LNCAP (cell line): ENCODE results near the gene PTPRG.

Experiments
- TF ChIP-seq, protein P1 (sequence below): fragments of 450-650 bp; IDR thresholded peaks from 2 replicates; pipeline ENCODE4 v1.5.1; 2017; ENCODE audit warnings: mild to moderate bottlenecking

PTPRG gene

GRCh38 chr3:62007036-62007435 is 445.7 kb downstream of the PTPRG start:
- TF ChIP-seq, protein P1, sequence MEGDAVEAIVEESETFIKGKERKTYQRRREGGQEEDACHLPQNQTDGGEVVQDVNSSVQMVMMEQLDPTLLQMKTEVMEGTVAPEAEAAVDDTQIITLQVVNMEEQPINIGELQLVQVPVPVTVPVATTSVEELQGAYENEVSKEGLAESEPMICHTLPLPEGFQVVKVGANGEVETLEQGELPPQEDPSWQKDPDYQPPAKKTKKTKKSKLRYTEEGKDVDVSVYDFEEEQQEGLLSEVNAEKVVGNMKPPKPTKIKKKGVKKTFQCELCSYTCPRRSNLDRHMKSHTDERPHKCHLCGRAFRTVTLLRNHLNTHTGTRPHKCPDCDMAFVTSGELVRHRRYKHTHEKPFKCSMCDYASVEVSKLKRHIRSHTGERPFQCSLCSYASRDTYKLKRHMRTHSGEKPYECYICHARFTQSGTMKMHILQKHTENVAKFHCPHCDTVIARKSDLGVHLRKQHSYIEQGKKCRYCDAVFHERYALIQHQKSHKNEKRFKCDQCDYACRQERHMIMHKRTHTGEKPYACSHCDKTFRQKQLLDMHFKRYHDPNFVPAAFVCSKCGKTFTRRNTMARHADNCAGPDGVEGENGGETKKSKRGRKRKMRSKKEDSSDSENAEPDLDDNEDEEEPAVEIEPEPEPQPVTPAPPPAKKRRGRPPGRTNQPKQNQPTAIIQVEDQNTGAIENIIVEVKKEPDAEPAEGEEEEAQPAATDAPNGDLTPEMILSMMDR = no peak

DNA sequence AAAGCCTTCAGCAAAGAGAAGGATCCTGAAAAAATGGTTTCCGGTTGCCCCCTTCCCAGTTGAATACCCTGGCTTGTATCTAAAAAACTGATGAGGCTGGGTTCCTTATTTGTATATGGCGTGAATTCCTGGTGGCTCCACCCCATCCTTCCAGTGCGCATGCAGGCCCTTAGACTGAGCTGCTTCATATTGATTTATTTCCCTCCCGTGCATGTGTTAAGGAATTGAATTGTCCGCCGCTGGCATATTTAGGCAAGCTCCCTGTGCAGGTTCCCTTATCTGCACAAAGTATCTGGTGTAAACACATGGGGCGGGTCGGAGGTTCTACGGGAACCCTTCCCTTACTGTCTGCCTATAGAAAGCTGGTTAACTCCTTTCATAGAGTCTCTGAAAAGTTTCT is 449.6 kb downstream of the PTPRG start:
- TF ChIP-seq, protein P1 = no peak

DNA sequence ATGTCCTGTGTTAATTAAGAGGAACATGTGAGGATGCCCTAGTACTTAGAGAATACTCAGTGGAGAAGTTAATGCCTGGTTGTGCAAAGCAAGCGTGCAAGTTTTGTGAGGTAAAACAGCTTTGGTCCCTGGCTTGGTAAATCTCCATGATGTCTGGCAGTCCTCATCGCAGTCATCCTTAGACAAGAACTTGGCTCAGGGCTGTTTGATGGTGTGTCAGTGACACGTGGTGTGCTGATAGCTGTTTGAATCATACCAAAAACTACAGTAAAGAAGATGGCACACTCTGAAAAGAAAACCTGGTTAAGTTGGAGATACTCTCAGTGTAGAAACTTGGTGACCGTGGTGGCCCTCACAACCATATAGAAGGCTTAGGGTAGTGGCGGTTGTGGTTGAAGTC is 450.3 kb downstream of the PTPRG start:
- TF ChIP-seq, protein P1 = no peak

DNA sequence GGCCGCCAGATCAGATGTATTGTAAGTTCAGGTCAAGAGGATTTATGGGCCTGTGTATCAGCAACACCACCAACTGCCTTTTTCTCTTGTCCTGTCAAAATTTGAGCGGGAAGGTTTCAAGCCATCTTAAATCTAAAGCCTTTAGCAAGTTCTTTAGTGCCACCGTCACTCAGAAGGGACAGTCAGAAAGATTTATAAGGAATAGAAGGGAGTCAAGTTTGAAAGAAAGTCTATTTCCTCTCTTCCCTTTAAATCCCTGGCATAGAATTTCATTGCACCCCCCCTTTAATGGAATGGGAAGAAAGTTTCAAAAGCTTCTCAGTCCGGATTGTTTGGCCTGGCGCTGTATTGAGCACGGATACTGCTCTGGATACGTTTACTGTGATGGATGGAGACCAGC is 452.6 kb downstream of the PTPRG start:
- TF ChIP-seq, protein P1 = no peak

DNA sequence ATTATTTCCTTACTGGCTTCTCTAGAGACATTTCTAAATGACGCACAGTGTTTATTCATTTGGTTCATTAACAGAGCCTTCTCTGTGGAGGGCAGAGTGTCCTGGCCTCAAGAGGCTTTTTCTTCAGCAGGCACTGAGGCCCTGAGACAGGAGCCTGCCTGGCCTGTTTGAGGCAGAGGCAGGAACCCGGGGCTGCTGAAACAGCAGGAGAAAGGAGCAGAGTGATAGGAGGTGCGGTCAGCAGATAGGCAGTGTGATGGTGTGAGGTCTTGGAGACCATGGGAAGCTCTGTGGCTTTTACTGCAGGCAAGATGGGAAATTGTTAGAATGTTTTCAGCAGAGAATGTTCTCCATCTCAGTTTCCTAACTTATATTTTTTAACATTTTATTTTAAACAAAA is 453.7 kb downstream of the PTPRG start:
- TF ChIP-seq, protein P1 = no peak

GRCh38 chr3:62019906-62020305 is 458.5 kb downstream of the PTPRG start:
- TF ChIP-seq, protein P1 = no peak

- TF ChIP-seq, protein P1 = no peak
Measured at GRCh38 chr3:62020706-62021105, 459.3 kb downstream of the PTPRG start.

DNA sequence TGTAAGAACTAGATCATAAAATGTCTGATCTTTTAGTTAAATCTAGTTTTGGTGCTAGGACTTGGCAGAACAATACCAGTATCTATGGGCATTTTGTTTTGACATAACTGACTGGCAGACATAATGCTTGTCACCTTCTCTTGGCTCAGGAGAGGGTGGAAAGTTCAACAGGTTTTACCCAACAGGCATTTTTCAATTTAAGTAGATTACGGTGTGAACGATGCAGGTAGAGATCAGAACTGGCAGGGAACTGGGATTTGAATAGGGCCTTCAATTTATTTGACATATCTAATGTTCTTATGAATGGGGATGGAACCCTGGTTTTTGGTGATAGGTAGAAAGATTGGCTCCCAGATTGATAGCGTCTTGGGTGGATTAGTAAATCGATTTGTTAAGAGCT is 460.9 kb downstream of the PTPRG start:
- TF ChIP-seq, protein P1 = no peak
